IMR-90 (cell line): ENCODE results near the gene CCNQ. TPM values are rescaled to one million over a fixed set of nuclear protein-coding genes. Genes with fewer than 3 reads are reported as not detected.

Experiments used
- ATAC-seq: fragments of 200-7000 bp; cut with Tn5 transposase; 2 replicates; pipeline ENCODE4 v1.9.1; 2020; ENCODE audit warnings: low read depth, mild to moderate bottlenecking, moderate library complexity
- BruUV-seq: library from RNA; stranded (reverse); fragments of 400-500 nt; replicated peaks from 2 replicates; lab custom pipeline; 2021; lab: Mats Ljungman, UMichigan
- CTCF ChIA-PET: fragments of 300-600 bp; formaldehyde crosslinking; extraction: SDS; loops from one replicate; lab custom pipeline; 2021; ENCODE audit warnings: antibody characterized with exemption; lab: Yijun Ruan, JAX
- POLR2A ChIA-PET: fragments of 300-600 bp; sonication (Branson Sonifier 250); formaldehyde crosslinking; loops from one replicate; lab custom pipeline; 2022; ENCODE audit warnings: antibody characterized with exemption; ENCODE audit not compliant: unreplicated experiment; lab: Charles Lee
- DNase-seq: peaks from one replicate; pipeline ENCODE4 v3.0.0; 2013
- H2AFZ ChIP-seq: replicated peaks from 2 replicates; pipeline ENCODE3; 2013; ENCODE audit warnings: low read length, mild to moderate bottlenecking; ENCODE audit not compliant: poor library complexity
- H2AK5ac ChIP-seq: 2 replicates; pipeline ENCODE4 v1.6.1; 2013; ENCODE audit warnings: low read depth, low read length, inconsistent platforms
- H2AK9ac ChIP-seq: replicated peaks from 2 replicates; pipeline ENCODE3; 2013; ENCODE audit warnings: mild to moderate bottlenecking, low read depth, low read length, moderate library complexity; ENCODE audit not compliant: poor library complexity
- H2BK120ac ChIP-seq: 2 replicates; pipeline ENCODE4 v1.6.1; 2013; ENCODE audit warnings: low read depth, low read length, inconsistent platforms
- H2BK15ac ChIP-seq: 3 replicates; pipeline ENCODE4 v1.6.1; 2013; ENCODE audit warnings: low read depth, low read length, inconsistent platforms
- H2BK20ac ChIP-seq: 2 replicates; pipeline ENCODE4 v1.6.1; 2013; ENCODE audit warnings: low read depth, mild to moderate bottlenecking, inconsistent platforms, low read length, moderate library complexity
- H2BK5ac ChIP-seq: 2 replicates; pipeline ENCODE4 v1.6.1; 2013; ENCODE audit warnings: mild to moderate bottlenecking, low read depth, low read length, inconsistent platforms; ENCODE audit not compliant: poor library complexity, severe bottlenecking
- H3K14ac ChIP-seq: replicated peaks from 2 replicates; pipeline ENCODE4 v1.6.1; 2013; ENCODE audit warnings: low read depth, low read length, inconsistent platforms
- H3K18ac ChIP-seq: 2 replicates; pipeline ENCODE4 v1.6.1; 2013; ENCODE audit warnings: low read depth, low read length, control low read depth
- H3K23ac ChIP-seq: 2 replicates; pipeline ENCODE4 v1.6.1; 2013; ENCODE audit warnings: low read depth, low read length, inconsistent platforms
- H3K27ac ChIP-seq: 2 replicates; pipeline ENCODE4 v1.5.1; 2013; ENCODE audit warnings: mild to moderate bottlenecking, control low read depth, low read length; ENCODE audit not compliant: insufficient read depth
- H3K27me3 ChIP-seq: 2 replicates; pipeline ENCODE4 v1.6.1; 2013; ENCODE audit warnings: low read length; ENCODE audit not compliant: control insufficient read depth, insufficient read depth
- H3K36me3 ChIP-seq: 2 replicates; pipeline ENCODE4 v1.6.1; 2013; ENCODE audit warnings: low read length, mixed read lengths; ENCODE audit not compliant: control insufficient read depth, insufficient read depth
- H3K4ac ChIP-seq: 2 replicates; pipeline ENCODE4 v1.6.1; 2013; ENCODE audit warnings: low read depth, low read length, inconsistent platforms
- H3K4me1 ChIP-seq: 2 replicates; pipeline ENCODE4 v1.6.1; 2013; ENCODE audit warnings: low read length, mixed read lengths; ENCODE audit not compliant: control insufficient read depth, insufficient read depth
- H3K4me2 ChIP-seq: 2 replicates; pipeline ENCODE4 v1.6.1; 2013; ENCODE audit warnings: low read depth, mild to moderate bottlenecking, control low read depth, low read length, moderate library complexity
- H3K4me3 ChIP-seq: 2 replicates; pipeline ENCODE4 v1.5.1; 2013; ENCODE audit warnings: low read depth, mild to moderate bottlenecking, control low read depth, low read length, moderate library complexity; ENCODE audit not compliant: insufficient read depth
- H3K56ac ChIP-seq: 2 replicates; pipeline ENCODE4 v1.6.1; 2013; ENCODE audit warnings: low read length, inconsistent platforms; ENCODE audit not compliant: insufficient read depth; ENCODE audit errors: extremely low read depth
- H3K79me1 ChIP-seq, 2 experiments: 2 replicates each; pipeline ENCODE4 v1.6.1; 2013; ENCODE audit warnings: low read length in 2 of 2, inconsistent platforms in 1 of 2, low read depth in 1 of 2
- H3K9ac ChIP-seq: 2 replicates; pipeline ENCODE4 v1.6.1; 2013; ENCODE audit warnings: low read depth, low read length, control low read depth
- H3K9me1 ChIP-seq: 2 replicates; pipeline ENCODE4 v1.6.1; 2013; ENCODE audit warnings: low read length, inconsistent platforms; ENCODE audit not compliant: insufficient read depth
- H3K9me3 ChIP-seq: 2 replicates; pipeline ENCODE4 v1.6.1; 2013; ENCODE audit warnings: low read length; ENCODE audit not compliant: control insufficient read depth, insufficient read depth
- H4K20me1 ChIP-seq: 2 replicates; pipeline ENCODE4 v1.6.1; 2013; ENCODE audit warnings: low read length, inconsistent platforms; ENCODE audit not compliant: insufficient read depth
- H4K5ac ChIP-seq: 2 replicates; pipeline ENCODE4 v1.6.1; 2013; ENCODE audit warnings: mild to moderate bottlenecking, low read depth, low read length, control low read depth
- H4K8ac ChIP-seq, 2 experiments: 2 replicates each; pipeline ENCODE4 v1.6.1; 2013; ENCODE audit warnings: low read depth in 2 of 2, low read length in 2 of 2, control low read depth in 1 of 2, inconsistent platforms in 1 of 2
- H4K91ac ChIP-seq: 2 replicates; pipeline ENCODE4 v1.6.1; 2013; ENCODE audit warnings: low read depth, low read length, inconsistent platforms; ENCODE audit not compliant: insufficient read depth
- BHLHE40 ChIP-seq: fragments of 150-350 bp; IDR thresholded peaks from 2 replicates; pipeline ENCODE4 v1.6.1; 2016; ENCODE audit warnings: mild to moderate bottlenecking, low read depth, low read length
- CEBPB ChIP-seq: IDR thresholded peaks from 2 replicates; pipeline ENCODE4 v1.6.1; 2012; ENCODE audit warnings: low read depth, low read length, improper control_type of control experiment
- CHD1 ChIP-seq: IDR thresholded peaks from 2 replicates; pipeline ENCODE4 v1.6.1; 2012; ENCODE audit warnings: low read depth, low read length, improper control_type of control experiment
- CTCF ChIP-seq: conservative IDR thresholded peaks from 2 replicates; pipeline ENCODE4 v1.5.1; 2012; ENCODE audit warnings: mild to moderate bottlenecking, low read depth, low read length, improper control_type of control experiment
- ELK1 ChIP-seq: fragments of 150-350 bp; IDR thresholded peaks from 2 replicates; pipeline ENCODE4 v1.6.1; 2016; ENCODE audit warnings: low read depth, mild to moderate bottlenecking, low read length, moderate library complexity, borderline replicate concordance
- FOS ChIP-seq: fragments of 150-350 bp; IDR thresholded peaks from 2 replicates; pipeline ENCODE4 v1.6.1; 2016; ENCODE audit warnings: low read depth, low read length
- MAFK ChIP-seq: IDR thresholded peaks from 2 replicates; pipeline ENCODE4 v1.6.1; 2012; ENCODE audit warnings: low read depth, low read length, improper control_type of control experiment
- MAZ ChIP-seq: IDR thresholded peaks from 2 replicates; pipeline ENCODE4 v1.6.1; 2012; ENCODE audit warnings: low read depth, mild to moderate bottlenecking, low read length, improper control_type of control experiment, moderate library complexity, borderline replicate concordance
- MXI1 ChIP-seq: IDR thresholded peaks from 2 replicates; pipeline ENCODE4 v1.6.1; 2012; ENCODE audit warnings: low read depth, mild to moderate bottlenecking, low read length, moderate library complexity, borderline replicate concordance
- NFE2L2 ChIP-seq: fragments of 150-350 bp; IDR thresholded peaks from 2 replicates; pipeline ENCODE4 v1.6.1; 2016; ENCODE audit warnings: low read depth, mild to moderate bottlenecking, low read length
- POLR2A ChIP-seq: IDR thresholded peaks from 2 replicates; pipeline ENCODE4 v1.6.1; 2012; ENCODE audit warnings: mild to moderate bottlenecking, low read depth, low read length
- RAD21 ChIP-seq: IDR thresholded peaks from 2 replicates; pipeline ENCODE4 v1.6.1; 2012; ENCODE audit warnings: low read length, improper control_type of control experiment
- RCOR1 ChIP-seq: IDR thresholded peaks from 2 replicates; pipeline ENCODE4 v1.6.1; 2012; ENCODE audit warnings: mild to moderate bottlenecking, low read length, improper control_type of control experiment; ENCODE audit not compliant: insufficient replicate concordance
- RFX5 ChIP-seq: IDR thresholded peaks from 2 replicates; pipeline ENCODE4 v1.8.0; 2012; ENCODE audit warnings: low read depth, mild to moderate bottlenecking, low read length, moderate library complexity
- SMC3 ChIP-seq: fragments of 150-350 bp; IDR thresholded peaks from 2 replicates; pipeline ENCODE4 v1.6.1; 2016; ENCODE audit warnings: low read depth, mild to moderate bottlenecking, antibody characterized with exemption, low read length, moderate library complexity
- USF2 ChIP-seq: fragments of 150-350 bp; IDR thresholded peaks from 2 replicates; pipeline ENCODE4 v1.6.1; 2017; ENCODE audit warnings: mild to moderate bottlenecking, antibody characterized with exemption, low read length, low read depth
- WGBS, 2 experiments: methylation state at CpG; one replicate each; pipeline versions ENCODE4 v1.1.5 to v1.1.7; 2013; ENCODE audit warnings: missing lambda C conversion rate in 2 of 2; ENCODE audit not compliant: insufficient read length in 1 of 2; ENCODE audit errors: extremely low coverage in 2 of 2; 5-methylcytosine and 5-hydroxymethylcytosine counted together
- dilution Hi-C: fragments of 300-500 bp; cut with HindIII; formaldehyde crosslinking; loops from one replicate; pipeline ENCODE4 v1.14.3; 2018; ENCODE audit warnings: low sequenced_read_pairs; ENCODE audit not compliant: unreplicated experiment
- in situ Hi-C: fragments of 300-500 bp; cut with MboI; formaldehyde crosslinking; loops from 3 replicates; pipeline ENCODE4 v1.14.3; 2019; ENCODE audit warnings: low sequenced_read_pairs, inconsistent platforms, mixed read lengths
- intact Hi-C: fragments of 100-400 bp; cut with micrococcal nuclease; formaldehyde crosslinking; loops from 2 replicates; pipeline ENCODE4 v1.10.0; 2022
- polyA plus RNA-seq, 3 experiments: library from polyadenylated mRNA; depleted of rRNA; stranded (reverse); fragments of >200 nt; gene quantifications; 2 replicates each; pipeline ENCODE4 v1.2.3, GENCODE V29; 2012; ENCODE audit warnings: low replicate concordance in 1 of 3
- total RNA-seq: library from RNA; depleted of rRNA; stranded (reverse); fragments of >200 nt; gene quantifications from 2 replicates; pipeline ENCODE4 v1.2.3, GENCODE V29; 2012

Gene CCNQ
- total and polyA plus RNA-seq, 2 of the 4 experiments (the other 2 are of a cell fraction), result 27.6 to 35.2 TPM

GRCh38 chrX:153600032-153600373, 1.1 kb upstream of the CCNQ start:
- TF ChIP-seq POLR2A (no peak), FOS (no peak), SMC3 (no peak), CEBPB (no peak), CTCF (no peak), MAZ (no peak), MXI1 (no peak), RAD21 (no peak), RCOR1 (no peak), CHD1 (no peak), RFX5 (no peak), MAFK (no peak), NFE2L2 (no peak), USF2 (no peak), ELK1 (no peak), BHLHE40 (no peak)
- Histone ChIP-seq H3K9ac (peak overlapping the region; percentile 70), H3K27ac (no peak overlapping the region), H2AK9ac (no peak overlapping the region), H3K27me3 (no peaks in the 10 kb centered on the region; the same call in 1 of the 2 replicates), H4K8ac (peak overlapping the region; percentile 46 to 61; a peak in 2 of 4 replicates), H4K91ac (no peak overlapping the region), H3K79me1 (peaks cover 6 to 22% of the 10 kb centered on the region in 2 experiments; a peak in 3 of 4 replicates), H3K9me3 (peaks cover 2% of the 10 kb centered on the region; the same call in 1 of the 2 replicates), H4K20me1 (peaks cover 20% of the 10 kb centered on the region; the same call in 1 of the 2 replicates), H2BK15ac (no peak overlapping the region), H3K4me2 (peak overlapping the region; percentile 98), H3K14ac (no peak overlapping the region), H2BK120ac (no peak overlapping the region), H3K9me1 (no peaks in the 10 kb centered on the region), H4K5ac (no peak overlapping the region; the same call in 1 of the 2 replicates), H3K56ac (no peak overlapping the region), H3K4me1 (0 out of 2 replicates have a peak, but pooled peaks cover 3% of the 10 kb centered on the region), H3K23ac (no peak overlapping the region), H3K36me3 (peaks cover 1% of the 10 kb centered on the region), H2AFZ (peak overlapping the region; percentile 93), H3K4me3 (peak overlapping the region; percentile 94), H2AK5ac (no peak overlapping the region), H3K4ac (no peak overlapping the region), H2BK5ac (no peak overlapping the region), H3K18ac (no peak overlapping the region), H2BK20ac (no peak overlapping the region)
- DNase-seq, result no peak
- BruUV-seq, result no TSS peak
- ATAC-seq, result no peak
- dilution Hi-C loops, result no loop called here
- intact Hi-C loops, result no loop called here
- ChIA-PET POLR2A (no interaction called here), CTCF (no interaction called here)
- WGBS, 2 experiments, result 11% methylated on average over 2 of the region's 2 CpGs; no CpG with 5 or more reads in 1 of the 2 experiments
- in situ Hi-C loops, result no loop called here
